Measurements from ENCODE around the gene CACNA1C. TPM values are rescaled to one million over a fixed set of nuclear protein-coding genes. Genes with fewer than 3 reads are reported as not detected.
A peak's percentile ranks its signal among the peaks of the same experiment; 100 is the strongest.

Gene CACNA1C
- total RNA-seq, 4 donors from 2014 or later, result 0.38 to 2.4 (median 1.4) TPM

DNA sequence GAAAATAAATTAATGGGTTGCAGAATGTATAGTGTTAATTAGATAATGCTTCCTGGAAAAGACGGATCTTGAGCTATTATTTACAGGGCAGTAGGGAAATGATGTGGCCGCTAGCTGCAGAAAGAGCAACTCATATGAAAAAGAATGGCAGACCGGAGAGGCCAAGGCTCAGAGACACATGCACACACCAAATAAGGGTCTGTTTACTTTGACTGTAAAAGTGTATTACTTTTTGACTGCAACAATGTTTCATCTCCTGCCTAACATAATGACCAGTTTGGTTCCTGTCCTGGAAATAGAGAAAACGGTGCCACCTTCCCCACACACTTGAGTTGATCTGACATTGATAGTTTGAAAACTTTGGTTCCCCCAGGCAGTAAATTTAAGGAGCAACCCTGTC, 290.9 kb downstream of the CACNA1C start:
- 58 to 76% methylated on average over 4 of the region's 4 CpGs for WGBS, 2 donors
- no peak overlapping the region for H3K4me3 ChIP-seq (ENCODE audit: low read depth, poor library complexity, severe bottlenecking)
- intact Hi-C loops (cut with DNase I; ENCODE audit: low total_unique reads), result no loop called here
- TF ChIP-seq, protein P1, sequence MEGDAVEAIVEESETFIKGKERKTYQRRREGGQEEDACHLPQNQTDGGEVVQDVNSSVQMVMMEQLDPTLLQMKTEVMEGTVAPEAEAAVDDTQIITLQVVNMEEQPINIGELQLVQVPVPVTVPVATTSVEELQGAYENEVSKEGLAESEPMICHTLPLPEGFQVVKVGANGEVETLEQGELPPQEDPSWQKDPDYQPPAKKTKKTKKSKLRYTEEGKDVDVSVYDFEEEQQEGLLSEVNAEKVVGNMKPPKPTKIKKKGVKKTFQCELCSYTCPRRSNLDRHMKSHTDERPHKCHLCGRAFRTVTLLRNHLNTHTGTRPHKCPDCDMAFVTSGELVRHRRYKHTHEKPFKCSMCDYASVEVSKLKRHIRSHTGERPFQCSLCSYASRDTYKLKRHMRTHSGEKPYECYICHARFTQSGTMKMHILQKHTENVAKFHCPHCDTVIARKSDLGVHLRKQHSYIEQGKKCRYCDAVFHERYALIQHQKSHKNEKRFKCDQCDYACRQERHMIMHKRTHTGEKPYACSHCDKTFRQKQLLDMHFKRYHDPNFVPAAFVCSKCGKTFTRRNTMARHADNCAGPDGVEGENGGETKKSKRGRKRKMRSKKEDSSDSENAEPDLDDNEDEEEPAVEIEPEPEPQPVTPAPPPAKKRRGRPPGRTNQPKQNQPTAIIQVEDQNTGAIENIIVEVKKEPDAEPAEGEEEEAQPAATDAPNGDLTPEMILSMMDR (IDR thresholded peaks at IDR 0.05), result no peak
- TF ChIP-seq POLR2A (IDR thresholded peaks at IDR 0.05), result no peak
- DNase-seq (ENCODE audit: low spot score in 2 of 2), result no peak

- H3K4me3 ChIP-seq (ENCODE audit: low read depth, poor library complexity, severe bottlenecking), result no peak overlapping the region
- intact Hi-C loops (cut with DNase I; ENCODE audit: low total_unique reads), result no loop called here
- DNase-seq (ENCODE audit: low spot score in 2 of 2), result no peak
- WGBS, 2 donors, result 90 to 98% methylated on average over 2 of the region's 2 CpGs
- TF ChIP-seq POLR2A (IDR thresholded peaks at IDR 0.05), result no peak
- TF ChIP-seq, protein P1 (IDR thresholded peaks at IDR 0.05), result no peak
Measured at GRCh38 chr12:2344476-2344875, 291.7 kb downstream of the CACNA1C start.

DNA sequence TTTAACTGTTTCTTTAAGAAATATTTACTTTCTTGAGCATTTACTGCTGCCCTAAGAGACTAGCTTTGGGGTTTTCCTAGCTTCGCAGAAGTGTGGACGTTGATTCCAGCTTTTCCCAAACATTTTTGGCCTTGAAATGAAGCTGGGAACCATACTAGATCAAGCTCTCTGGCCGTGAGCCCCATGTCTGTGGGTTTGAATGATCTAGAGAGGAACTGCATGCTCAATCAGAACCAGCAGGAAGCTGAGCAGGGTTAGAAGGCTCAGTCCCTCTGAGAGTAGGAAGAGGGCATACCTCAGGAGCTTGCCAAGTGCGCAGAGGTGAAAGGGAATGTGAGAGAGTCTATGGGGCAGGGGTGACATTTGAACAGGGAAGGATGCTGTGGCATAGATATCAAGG, 292.1 kb downstream of the CACNA1C start:
- intact Hi-C loops (cut with DNase I; ENCODE audit: low total_unique reads), result no loop called here
- peak in 1 of 2 donors; percentile 23 for DNase-seq (ENCODE audit: low spot score in 2 of 2)
- 52 to 57% methylated on average over 4 of the region's 4 CpGs for WGBS, 2 donors
- no peak for TF ChIP-seq POLR2A (IDR thresholded peaks at IDR 0.05)
- TF ChIP-seq, protein P1 (IDR thresholded peaks at IDR 0.05), result no peak
- no peak overlapping the region for H3K4me3 ChIP-seq (ENCODE audit: low read depth, poor library complexity, severe bottlenecking)

DNA sequence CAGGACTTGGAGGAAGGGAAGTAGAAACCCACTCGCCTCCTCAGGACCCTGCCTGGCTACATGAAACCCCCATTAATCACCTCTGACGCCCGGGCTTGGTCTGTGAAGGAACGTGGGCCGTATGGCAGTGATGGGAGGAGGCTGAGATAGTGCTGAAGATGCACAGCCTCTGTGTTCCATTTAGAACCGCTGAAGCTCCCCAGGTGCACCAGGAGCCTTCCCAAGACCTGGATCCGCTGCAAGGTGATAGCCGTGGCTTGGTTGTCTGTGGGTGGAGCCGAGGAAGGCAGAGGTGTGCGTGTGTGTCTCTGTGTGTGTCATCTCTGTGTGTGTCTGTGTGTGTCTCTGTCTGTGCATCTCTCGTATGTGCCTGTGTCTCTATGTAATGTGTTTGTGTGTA, 293.1 kb downstream of the CACNA1C start:
- WGBS, 2 donors, result 77 to 82% methylated on average over 9 to 11 of the region's 11 CpGs

GRCh38 chr12:2346416-2346815, 293.6 kb downstream of the CACNA1C start:
- 64 to 74% methylated on average over 5 of the region's 5 CpGs for WGBS, 2 donors
- intact Hi-C loops (cut with DNase I; ENCODE audit: low total_unique reads), result no loop called here
- no peak for TF ChIP-seq POLR2A (IDR thresholded peaks at IDR 0.05)
- TF ChIP-seq, protein P1 (IDR thresholded peaks at IDR 0.05), result no peak
- H3K4me3 ChIP-seq (ENCODE audit: low read depth, poor library complexity, severe bottlenecking), result no peak overlapping the region
- peak in 1 of 2 donors; percentile 42 for DNase-seq (ENCODE audit: low spot score in 2 of 2)

More for the DNA sequence above, 293.1 kb downstream of the CACNA1C start:
- intact Hi-C loops (cut with DNase I; ENCODE audit: low total_unique reads), result no loop called here
- TF ChIP-seq, protein P1 (IDR thresholded peaks at IDR 0.05), result no peak
- no peak for TF ChIP-seq POLR2A (IDR thresholded peaks at IDR 0.05)
- H3K4me3 ChIP-seq (ENCODE audit: low read depth, poor library complexity, severe bottlenecking), result no peak overlapping the region
- DNase-seq (ENCODE audit: low spot score in 2 of 2), result peak in 1 of 2 donors; percentile 52
